SK-N-SH (cell line): ENCODE results near the gene CDK5.

Experiments
- CHD2 ChIP-seq: fragments of 150-350 bp; IDR thresholded peaks from 2 replicates; pipeline ENCODE4 v1.6.1; 2018; ENCODE audit warnings: low read length; ENCODE audit not compliant: partially characterized antibody
- CTCF ChIP-seq: fragments of 200-600 bp; sonication (generic); IDR thresholded peaks from 2 replicates; pipeline ENCODE4 v1.6.1; 2017; ENCODE audit warnings: antibody characterized with exemption, mild to moderate bottlenecking, moderate library complexity
- EP300 ChIP-seq, 2 experiments: IDR thresholded peaks; 2 replicates each; pipeline versions ENCODE4 v1.4.0 to v1.6.1; 2012; ENCODE audit warnings: borderline replicate concordance in 1 of 2, low read depth in 1 of 2, low read length in 1 of 2
- JUND ChIP-seq: IDR thresholded peaks from 2 replicates; pipeline ENCODE4 v1.4.0; 2012
- RAD21 ChIP-seq: IDR thresholded peaks from 2 replicates; pipeline ENCODE4 v1.6.1; 2012; ENCODE audit warnings: mild to moderate bottlenecking, low read length
- RFX5 ChIP-seq: IDR thresholded peaks from 2 replicates; pipeline ENCODE4 v1.6.1; 2012; ENCODE audit warnings: mild to moderate bottlenecking, improper control_type of control experiment, low read length

GRCh38 chr7:151019130-151019447 is 38.6 kb downstream of the CDK5 start:
- TF ChIP-seq CTCF (no peak), CHD2 (no peak), RAD21 (no peak), EP300 (IDR thresholded peaks at IDR 0.05; ENCODE audit: borderline replicate concordance in 1 of 2, low read depth in 1 of 2, low read length in 1 of 2) (no peak), RFX5 (no peak), JUND (no peak)
